Bronchial epithelial cell (primary cell): ENCODE data around the gene ZYG11A. TPM values are rescaled to one million over a fixed set of nuclear protein-coding genes. Genes with fewer than 3 reads are reported as not detected.

Experiments
- DNase-seq: peaks from one replicate; pipeline ENCODE4 v3.0.0-alpha.2; 2010; ENCODE audit warnings: low read depth
- FAIRE-seq: peaks from 2 replicates; lab custom pipeline; 2011; peaks lifted over from hg19 to GRCh38; lab: Jason Lieb, UNC
- H3K27me3 ChIP-seq: 2 replicates; pipeline ENCODE4 v1.5.1; 2011; ENCODE audit warnings: low read length; ENCODE audit not compliant: control insufficient read depth, insufficient read depth
- H3K36me3 ChIP-seq: 2 replicates; pipeline ENCODE4 v1.5.1; 2011; ENCODE audit warnings: low read length; ENCODE audit not compliant: control insufficient read depth, insufficient read depth
- H3K4me3 ChIP-seq: 2 replicates; pipeline ENCODE4 v1.5.1; 2011; ENCODE audit warnings: mild to moderate bottlenecking, low read depth, low read length, control low read depth
- CTCF ChIP-seq: IDR thresholded peaks from 2 replicates; pipeline ENCODE4 v1.5.1; 2011; ENCODE audit warnings: mild to moderate bottlenecking, moderate library complexity, low read length, control low read depth, inconsistent platforms; ENCODE audit not compliant: insufficient read depth, severe bottlenecking
- total RNA-seq: library from RNA; depleted of rRNA; stranded (reverse); fragments of >200 nt; gene quantifications from 2 replicates; pipeline ENCODE4 v1.2.1, GENCODE V29; 2014

Gene ZYG11A
- total RNA-seq, 1 donor from 2014 or later = under 0.01 TPM

DNA sequence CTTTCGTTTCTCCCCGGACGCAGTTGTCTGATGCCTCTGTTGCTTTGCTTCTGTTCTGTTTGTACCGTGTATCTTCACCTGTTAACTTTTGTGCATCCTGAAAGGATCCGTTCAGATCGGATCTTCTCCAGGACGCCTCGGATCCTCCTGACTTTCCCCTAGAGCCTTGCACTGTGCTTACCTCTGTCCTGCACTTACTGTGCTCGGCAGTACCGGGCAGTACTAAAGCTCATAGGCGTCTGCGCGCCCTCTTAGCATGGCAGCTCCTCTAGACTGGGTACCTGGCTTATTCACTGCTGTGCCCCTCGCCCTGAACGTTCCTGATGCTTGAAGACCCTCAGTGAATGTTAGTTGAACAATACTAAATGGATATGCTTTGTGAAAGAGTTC, 85.5 kb downstream of the ZYG11A start:
- Histone ChIP-seq H3K27me3 (no peaks in the 10 kb centered on the region), H3K4me3 (peak overlapping the region; percentile 64), H3K36me3 (no peaks in the 10 kb centered on the region)
- no peak for FAIRE-seq
- no peak for DNase-seq
- no peak for TF ChIP-seq CTCF

GRCh38 chr1:52929019-52929418, 86.5 kb downstream of the ZYG11A start:
- no peak for TF ChIP-seq CTCF
- Histone ChIP-seq H3K4me3 (no peak overlapping the region), H3K36me3 (no peaks in the 10 kb centered on the region), H3K27me3 (no peaks in the 10 kb centered on the region)
- DNase-seq (no peak), FAIRE-seq (no peak)

DNA sequence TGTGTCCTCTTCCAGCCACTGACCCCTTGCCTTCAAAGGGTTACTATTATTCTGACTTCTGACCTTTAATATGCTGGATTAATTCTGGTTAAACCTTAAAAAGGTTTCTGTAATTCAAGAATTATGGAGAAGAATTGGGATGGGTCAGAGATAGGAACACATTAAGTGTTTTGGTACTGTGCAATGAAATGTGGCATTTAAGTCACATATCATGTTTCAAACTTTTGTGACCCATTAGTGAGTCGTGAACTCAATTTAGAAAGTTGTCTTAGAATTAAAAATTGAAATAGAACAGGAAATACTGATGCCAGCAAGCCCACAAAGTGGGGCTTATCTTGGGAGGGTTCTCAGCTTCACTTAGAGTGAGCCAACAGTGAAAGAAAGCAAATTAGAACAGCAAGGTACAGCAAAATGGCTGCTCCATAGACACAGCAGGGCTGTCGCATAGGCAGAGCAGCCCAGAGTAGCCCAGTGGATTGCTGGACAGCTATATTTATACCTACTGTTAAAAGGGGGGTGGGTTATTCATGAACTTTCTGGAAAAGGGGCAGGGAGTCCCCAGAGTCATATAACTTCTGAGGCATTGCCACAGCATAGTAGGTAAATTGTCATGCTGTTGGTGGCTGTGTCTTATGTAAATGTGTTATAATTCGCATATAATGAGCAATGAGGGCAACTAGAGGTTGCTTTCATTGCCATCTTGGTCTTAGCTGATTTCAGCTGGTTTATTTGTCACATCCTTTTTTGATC, 95.0 kb downstream of the ZYG11A start:
- DNase-seq = no peak
- Histone ChIP-seq H3K4me3 (no peak overlapping the region), H3K27me3 (no peaks in the 10 kb centered on the region), H3K36me3 (no peaks in the 10 kb centered on the region)
- TF ChIP-seq CTCF = no peak
- FAIRE-seq = no peak

GRCh38 chr1:52938183-52938451, 95.6 kb downstream of the ZYG11A start:
- no peak for TF ChIP-seq CTCF

DNA sequence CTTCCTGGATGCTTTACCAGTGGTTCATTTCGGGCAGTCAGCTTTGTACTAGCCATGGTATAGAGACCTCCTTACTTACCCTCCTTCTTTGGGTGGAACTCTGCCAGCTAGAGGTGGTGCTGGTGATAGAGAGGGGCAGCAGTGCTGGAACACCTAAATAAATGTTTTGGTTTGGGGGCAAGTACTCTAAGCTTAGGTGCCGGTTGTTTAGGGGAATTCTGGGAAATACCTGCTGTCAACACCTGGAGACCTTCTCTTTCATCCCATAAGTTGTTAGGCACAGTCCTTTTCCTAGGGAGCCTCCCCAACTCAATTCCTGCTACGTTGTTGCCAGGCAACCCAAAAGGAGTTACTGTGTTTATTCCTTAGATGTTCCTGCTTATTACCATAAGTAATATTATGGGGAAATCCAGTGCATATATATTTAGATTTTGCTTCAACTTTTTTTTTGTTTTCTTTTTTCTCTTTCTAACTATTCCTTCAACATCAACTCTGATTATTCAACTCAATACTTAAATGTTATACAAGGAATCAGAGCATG, 101.4 kb downstream of the ZYG11A start:
- no peak overlapping the region for H3K4me3 ChIP-seq
- no peaks in the 10 kb centered on the region for H3K27me3 ChIP-seq
- no peak for FAIRE-seq
- H3K36me3 ChIP-seq = no peaks in the 10 kb centered on the region
- DNase-seq = no peak
- TF ChIP-seq CTCF = no peak

More at GRCh38 chr1:52938183-52938451, 95.6 kb downstream of the ZYG11A start:
- H3K36me3 ChIP-seq = no peaks in the 10 kb centered on the region
- DNase-seq = no peak
- no peaks in the 10 kb centered on the region for H3K27me3 ChIP-seq
- H3K4me3 ChIP-seq = no peak overlapping the region
- no peak for FAIRE-seq

DNA sequence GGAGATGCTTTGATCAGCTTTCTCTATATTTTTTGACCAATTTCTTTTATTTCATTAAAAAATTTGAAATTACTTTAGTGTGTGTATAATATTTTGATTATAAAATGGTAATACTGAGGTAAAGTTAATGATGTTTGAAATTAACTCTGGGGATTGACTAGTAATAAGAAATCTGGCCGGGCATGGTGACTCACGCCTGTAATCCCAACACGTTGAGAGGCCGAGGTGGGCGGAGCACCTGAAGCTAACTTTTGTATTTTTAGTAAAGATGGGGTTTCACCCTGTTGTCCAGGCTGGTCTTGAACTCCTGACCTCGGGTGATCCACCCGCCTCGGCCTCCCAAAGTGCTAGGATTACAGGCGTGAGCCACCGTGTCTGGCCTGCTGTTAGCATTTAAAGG, 102.0 kb downstream of the ZYG11A start:
- H3K4me3 ChIP-seq = no peak overlapping the region
- no peak for FAIRE-seq
- TF ChIP-seq CTCF = no peak

More for the DNA sequence above, 102.0 kb downstream of the ZYG11A start:
- H3K27me3 ChIP-seq = no peaks in the 10 kb centered on the region
- H3K36me3 ChIP-seq = no peaks in the 10 kb centered on the region
- DNase-seq = no peak
